T-cell (primary cell): ENCODE data around the gene LRP1. TPM values are rescaled to one million over a fixed set of nuclear protein-coding genes. Genes with fewer than 3 reads are reported as not detected.

Experiments used
- ATAC-seq, 4 experiments: fragments of 200-7000 bp in 3 of 4; fragments of 150-1000 bp in 1 of 4; cut with Tn5 transposase; replicated peaks in 1 of 4; 1 replicate in 3 of 4; 2 replicates in 1 of 4; pipeline ENCODE4 v1.10.0; 2021; ENCODE audit warnings: moderate library complexity in 3 of 4, mild to moderate bottlenecking in 2 of 4, moderate number of reproducible peaks in 1 of 4
- CTCF ChIA-PET, 2 donors: fragments of 300-600 bp; sonication (Branson Sonifier 250); formaldehyde crosslinking; loops; one replicate each; lab custom pipeline; 2022; ENCODE audit warnings: antibody characterized with exemption in 2 of 2; lab: Charles Lee
- POLR2A ChIA-PET, 2 donors: fragments of 300-600 bp; sonication (Branson Sonifier 250); formaldehyde crosslinking; loops; one replicate each; lab custom pipeline; 2022; ENCODE audit warnings: antibody characterized with exemption in 2 of 2; lab: Charles Lee
- DNase-seq, 35 experiments: peaks; one replicate each; pipeline versions ENCODE4 v3.0.0 to v3.0.0-alpha.2; 2013 to 2023
- H3K27ac ChIP-seq: one replicate; pipeline ENCODE4 v1.5.1; 2013; ENCODE audit warnings: low read length
- H3K27me3 ChIP-seq, 2 experiments: replicated peaks in 1 of 2; 1 replicate in 1 of 2; 2 replicates in 1 of 2; pipeline versions ENCODE4 v1.6.1 to v1.7.0; 2013; ENCODE audit warnings: low read length in 1 of 2, mixed read lengths in 1 of 2; ENCODE audit not compliant: control insufficient read depth in 2 of 2, insufficient read depth in 2 of 2; ENCODE audit errors: extremely low read depth in 1 of 2
- H3K36me3 ChIP-seq, 2 donors: 1 replicate in 1 of 2; 2 replicates in 1 of 2; pipeline versions ENCODE4 v1.6.1 to v1.7.0; 2013; ENCODE audit warnings: low read length in 1 of 2; ENCODE audit not compliant: control insufficient read depth in 2 of 2, insufficient read depth in 1 of 2; ENCODE audit errors: extremely low read depth in 1 of 2
- H3K4me1 ChIP-seq, 2 experiments: 1 replicate in 1 of 2; 2 replicates in 1 of 2; pipeline versions ENCODE4 v1.6.1 to v1.7.0; 2013; ENCODE audit warnings: low read length in 2 of 2, mixed read lengths in 1 of 2; ENCODE audit not compliant: insufficient read depth in 2 of 2, control insufficient read depth in 1 of 2; ENCODE audit errors: extremely low read depth in 1 of 2
- H3K4me3 ChIP-seq, 2 donors: 1 replicate in 1 of 2; 2 replicates in 1 of 2; pipeline versions ENCODE4 v1.5.1 to v1.7.0; 2013; ENCODE audit warnings: mild to moderate bottlenecking in 2 of 2, low read length in 1 of 2, moderate library complexity in 1 of 2; ENCODE audit not compliant: control insufficient read depth in 1 of 2; ENCODE audit errors: extremely low read depth in 1 of 2
- H3K9me3 ChIP-seq: 2 replicates; pipeline ENCODE4 v1.7.0; 2013
- H3K27ac Mint-ChIP-seq, 2 donors: one replicate each; pipeline ENCODE4 v1.8.0; 2020 to 2021; ENCODE audit warnings: mild to moderate bottlenecking in 2 of 2, mixed read lengths in 2 of 2
- H3K27me3 Mint-ChIP-seq, 2 donors: one replicate each; pipeline ENCODE4 v1.8.0; 2021 to 2022; ENCODE audit warnings: mixed read lengths in 2 of 2
- H3K36me3 Mint-ChIP-seq: one replicate; pipeline ENCODE4 v1.8.0; 2021; ENCODE audit warnings: mixed read lengths
- H3K4me1 Mint-ChIP-seq, 3 donors: one replicate each; pipeline ENCODE4 v1.8.0; 2020 to 2022; ENCODE audit warnings: mixed read lengths in 3 of 3, mild to moderate bottlenecking in 1 of 3
- H3K4me3 Mint-ChIP-seq, 3 donors: one replicate each; pipeline ENCODE4 v1.8.0; 2020 to 2022; ENCODE audit warnings: mild to moderate bottlenecking in 3 of 3, mixed read lengths in 3 of 3, moderate library complexity in 3 of 3
- H3K9me3 Mint-ChIP-seq, 3 donors: one replicate each; pipeline ENCODE4 v1.8.0; 2020 to 2022; ENCODE audit warnings: mixed read lengths in 3 of 3
- WGBS: methylation state at CpG from one replicate; pipeline ENCODE4 v1.1.5; 2013; ENCODE audit warnings: missing lambda C conversion rate; ENCODE audit not compliant: insufficient coverage; 5-methylcytosine and 5-hydroxymethylcytosine counted together
- total RNA-seq, 35 experiments: library from RNA in 6 of 35; stranded (reverse) in 6 of 35; fragments of 120-200 nt in 1 of 35; gene quantifications; one replicate each; pipeline versions ENCODE4 v1.2.1 to v1.2.4 and lab custom pipeline; 2013 to 2026

LRP1 gene
- total RNA-seq, 5 donors from 2014 or later (not counting 1 experiment from before 2014, with no cell fraction given), result 5.9 to 8.1 (median 7.7) TPM

DNA sequence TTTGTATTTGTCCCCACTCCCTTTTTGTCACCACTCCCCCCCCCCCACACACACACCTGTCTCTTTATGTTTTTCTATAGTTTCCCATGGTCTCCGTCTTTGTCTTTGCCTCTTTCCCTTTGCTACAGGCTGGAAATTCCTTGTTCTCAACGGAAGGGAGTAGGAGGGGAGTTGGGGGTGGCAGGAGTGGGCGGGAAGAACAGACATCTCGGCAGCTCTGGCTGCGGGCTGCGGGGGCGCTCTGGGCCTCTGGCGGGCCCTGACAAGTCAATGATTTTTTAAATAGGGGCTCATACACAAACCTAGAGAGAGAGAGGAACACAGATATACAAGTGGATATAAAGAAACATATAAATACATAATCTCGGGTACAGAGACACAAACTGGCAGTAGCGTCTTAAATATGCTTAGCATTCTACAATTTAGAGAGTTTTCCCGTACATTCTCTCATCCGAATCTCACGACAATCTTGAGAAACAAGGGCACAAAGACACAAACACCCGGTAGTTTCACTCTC lies 41.7 kb upstream of the LRP1 start:
- POLR2A ChIA-PET, result interaction anchor here in 1 of 2 donors (0.6 to 0.7 kb wide), 2 partner anchors 13 to 32 kb away, joined by 4 read pairs; no protein-coding TSS in a partner anchor
- Histone ChIP-seq H3K27ac (peak overlapping the region; percentile 95), H3K4me3 (peak overlapping the region; percentile 95 to 97), H3K27me3 (no peaks in the 10 kb centered on the region), H3K4me1 (peaks cover 16 to 46% of the 10 kb centered on the region in 2 experiments), H3K36me3 (peaks cover 0 to 5% of the 10 kb centered on the region in 2 donors), H3K9me3 (no peaks in the 10 kb centered on the region)
- no peaks in the 10 kb centered on the region for H3K36me3 Mint-ChIP-seq
- ATAC-seq, result peak in 1 of 4 experiments; percentile 7
- peaks cover 37 to 48% (median 44%) of the 10 kb centered on the region in 3 donors for H3K4me1 Mint-ChIP-seq
- no peaks in the 10 kb centered on the region for H3K27me3 Mint-ChIP-seq
- no peaks in the 10 kb centered on the region for H3K9me3 Mint-ChIP-seq
- WGBS, result 0% methylated on average over 6 of the region's 14 CpGs
- peak overlapping the region; percentile 94 to 97 for H3K27ac Mint-ChIP-seq
- peak overlapping the region; percentile 85 to 87 (median 85) for H3K4me3 Mint-ChIP-seq
- DNase-seq, result peak in 23 of 35 experiments; percentile 26 to 66 (median 37)
- CTCF ChIA-PET, result interaction anchor here in 1 of 2 donors (1.1 to 2.3 kb wide), 2 partner anchors 21 to 25 kb away, joined by 3 to 15 read pairs; partner anchors contain the start of gene STAT6

DNA sequence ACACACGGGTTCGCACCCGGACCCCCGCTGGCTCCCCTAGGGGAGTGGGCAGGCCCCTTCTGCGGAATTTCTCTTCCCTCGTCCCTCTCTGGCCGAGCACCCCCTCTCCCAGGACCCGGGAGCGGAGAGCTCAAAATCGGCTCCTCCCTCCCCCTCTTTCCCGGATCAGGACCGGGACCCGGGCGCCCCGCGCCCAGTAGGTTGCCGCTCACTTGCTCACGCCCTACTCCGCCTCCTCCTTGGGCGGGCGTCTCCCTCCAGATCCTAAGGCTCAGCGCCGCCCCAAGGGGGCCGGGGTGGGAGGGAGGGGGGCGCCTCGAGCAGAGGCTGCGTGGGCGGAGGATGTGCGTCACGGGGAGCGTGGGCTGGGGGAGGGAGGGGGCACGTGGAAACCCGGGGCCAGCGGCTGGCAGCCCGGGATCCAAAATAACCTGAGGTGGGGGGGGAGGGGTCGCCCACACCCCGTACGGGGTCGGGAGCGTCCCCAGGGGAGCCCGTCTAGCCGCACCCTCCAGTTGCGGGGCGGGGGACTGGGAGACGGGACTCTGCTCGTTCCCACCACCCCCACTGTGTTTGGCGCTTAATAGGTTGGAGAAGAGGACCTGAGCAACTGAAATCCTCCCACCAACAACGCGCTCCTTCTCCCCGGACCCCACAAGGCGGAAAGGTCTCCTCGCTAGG lies 41.1 kb upstream of the LRP1 start:
- Histone ChIP-seq H3K36me3 (peaks cover 0 to 11% of the 10 kb centered on the region in 2 donors), H3K4me3 (peak overlapping the region; percentile 95 to 97), H3K9me3 (no peaks in the 10 kb centered on the region), H3K4me1 (peaks cover 17 to 52% of the 10 kb centered on the region in 2 experiments), H3K27me3 (no peaks in the 10 kb centered on the region), H3K27ac (peak overlapping the region; percentile 95)
- Mint-ChIP-seq H3K36me3 (no peaks in the 10 kb centered on the region), H3K4me1 (peaks cover 43 to 54% (median 50%) of the 10 kb centered on the region in 3 donors), H3K27ac (peak overlapping the region; percentile 95 to 97), H3K27me3 (no peaks in the 10 kb centered on the region), H3K4me3 (peak overlapping the region; percentile 85 to 92 (median 87)), H3K9me3 (no peaks in the 10 kb centered on the region)
- CTCF ChIA-PET, result interaction anchor here in 1 of 2 donors (1.1 to 2.6 kb wide), 3 partner anchors 8 to 24 kb away, joined by 3 to 15 read pairs (median 15); partner anchors contain the start of genes NEMP1 and STAT6
- WGBS, result 0% methylated on average over 9 of the region's 52 CpGs
- ATAC-seq (peak; percentile 56 to 66 (median 57)), DNase-seq (peak; percentile 78 to 95 (median 90))
- POLR2A ChIA-PET, result interaction anchor here (0.5 to 1.2 kb wide), 5 partner anchors 8 to 456 kb away, joined by 4 to 12 read pairs (median 7); partner anchors contain the start of gene NEMP1 (in 1 of the 2)

DNA sequence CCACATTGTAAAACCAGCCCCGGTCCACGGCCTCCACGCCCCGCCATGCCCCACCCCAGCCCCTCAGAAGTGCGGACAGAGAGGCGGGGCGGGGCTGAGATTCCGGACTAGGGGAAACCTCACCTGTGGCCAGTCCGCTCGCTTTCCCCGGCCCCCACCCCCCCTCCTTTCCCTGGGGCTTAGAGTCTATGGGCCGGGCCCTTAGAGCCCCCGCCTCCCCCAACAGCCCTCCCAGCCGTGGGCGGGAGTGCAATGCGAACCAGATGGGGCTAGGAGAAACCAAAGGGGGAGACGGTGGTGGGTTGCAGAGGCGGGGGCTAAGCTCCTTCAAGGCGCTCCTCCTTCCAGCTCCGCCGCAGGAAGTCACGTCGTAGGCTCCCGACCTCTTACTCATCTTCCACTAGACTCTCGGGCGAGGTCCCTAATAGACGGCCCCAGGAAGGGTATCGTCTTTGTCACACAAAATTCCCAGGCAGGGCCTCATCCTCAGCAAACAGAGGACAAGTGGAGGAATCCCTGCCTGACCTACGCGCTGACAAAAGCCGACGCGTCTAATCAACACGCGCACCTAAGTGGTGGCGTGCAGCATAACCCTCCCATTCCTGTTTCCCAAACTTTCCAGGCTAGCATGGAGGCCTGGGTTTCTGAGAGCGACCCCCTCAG lies 40.5 kb upstream of the LRP1 start:
- Histone ChIP-seq H3K9me3 (no peaks in the 10 kb centered on the region), H3K4me3 (peak overlapping the region; percentile 76 to 95), H3K27me3 (no peaks in the 10 kb centered on the region), H3K27ac (peak overlapping the region; percentile 95), H3K4me1 (peaks cover 18 to 59% of the 10 kb centered on the region in 2 experiments), H3K36me3 (peaks cover 1 to 17% of the 10 kb centered on the region in 2 donors)
- DNase-seq, result peak; percentile 34 to 82 (median 63)
- under 1% methylated on average over 21 of the region's 37 CpGs for WGBS
- Mint-ChIP-seq H3K4me1 (peaks cover 50 to 61% (median 56%) of the 10 kb centered on the region in 3 donors), H3K4me3 (peak overlapping the region; percentile 85 to 92 (median 87)), H3K27ac (peak overlapping the region; percentile 94 to 95), H3K36me3 (peaks cover 4% of the 10 kb centered on the region), H3K27me3 (no peaks in the 10 kb centered on the region), H3K9me3 (no peaks in the 10 kb centered on the region)
- POLR2A ChIA-PET, result interaction anchor here (0.5 to 1.2 kb wide), 3 partner anchors 9 to 457 kb away, joined by 7 to 12 read pairs (median 8); partner anchors contain the start of gene NEMP1 (in 1 of the 2)
- CTCF ChIA-PET, result interaction anchor here (0.7 to 2.6 kb wide), 4 partner anchors 9 to 787 kb away, joined by 4 to 15 read pairs (median 10); partner anchors contain the start of genes NEMP1 (in 1 of the 2) and STAT6 (in 1 of the 2)
- peak; percentile 16 to 37 (median 24) for ATAC-seq

DNA sequence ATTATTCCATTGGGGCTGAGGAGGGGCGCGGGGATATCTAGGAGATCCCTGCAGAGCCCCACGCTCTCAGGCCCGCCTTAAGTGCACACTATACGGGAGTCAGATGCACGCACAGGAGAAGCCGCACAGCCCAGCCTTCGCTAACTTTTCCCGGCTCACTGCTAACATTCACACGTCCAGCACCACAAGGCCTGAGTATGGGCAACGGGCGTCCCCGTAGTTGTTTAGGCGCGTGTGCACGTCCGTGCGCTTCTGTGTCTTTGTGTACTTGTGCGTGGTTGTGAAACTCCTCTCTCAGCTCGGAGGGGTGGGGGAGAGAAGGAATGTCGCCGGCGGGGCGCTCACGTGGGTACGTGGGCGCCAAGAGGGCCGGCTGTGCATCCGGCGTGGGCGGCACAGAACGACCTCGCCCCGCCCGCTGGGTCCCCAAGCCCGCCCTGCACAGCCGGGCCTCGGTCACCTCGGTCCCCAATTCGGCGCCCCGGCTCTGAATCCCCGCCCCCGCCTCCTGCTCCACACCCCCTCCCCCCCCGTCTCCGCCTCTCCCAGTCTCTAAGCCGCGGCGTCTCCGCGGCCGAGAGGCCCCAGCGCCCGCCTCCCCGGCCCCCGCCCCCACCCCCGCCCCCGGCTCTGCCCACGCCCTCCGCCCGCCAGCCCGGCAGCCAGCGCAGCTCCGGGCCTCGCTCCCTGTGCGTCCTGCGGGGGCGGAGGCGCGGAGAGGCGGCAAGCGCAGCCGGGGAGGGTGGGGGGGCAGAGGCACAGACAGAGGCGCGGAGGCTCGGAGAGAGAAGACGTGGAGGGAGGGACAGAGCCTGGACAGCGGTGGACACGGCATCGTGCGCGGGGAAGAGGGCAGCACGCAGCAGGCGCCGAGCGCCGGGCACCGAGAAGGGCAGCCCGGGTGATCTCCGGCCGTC lies 39.7 kb upstream of the LRP1 start, which contains the start of gene NAB2:
NAB2 (plus strand) TSS at position 761 of the 917 bp plus-strand sequence. CDS start 158 bp downstream, outside the sequence.
- Histone ChIP-seq H3K4me1 (peaks cover 24 to 67% of the 10 kb centered on the region in 2 experiments), H3K4me3 (peak within 1 kb of the TSS; percentile 88 to 95), H3K36me3 (peaks cover 3 to 19% of the 10 kb centered on the region in 2 donors), H3K9me3 (no peaks in the 10 kb centered on the region), H3K27ac (peak within 1 kb of the TSS; percentile 95), H3K27me3 (no peaks in the 10 kb centered on the region)
- peaks cover 57 to 69% (median 63%) of the 10 kb centered on the region in 3 donors for H3K4me1 Mint-ChIP-seq
- ChIA-PET CTCF (interaction anchor here (0.6 to 2.6 kb wide), 7 partner anchors 9 to 788 kb away, joined by 3 to 15 read pairs (median 5); partner anchors contain the start of genes NEMP1 (in 1 of the 2) and STAT6 (in 1 of the 2)), POLR2A (interaction anchor here (0.6 to 1.2 kb wide), 4 partner anchors 10 to 403 kb away, joined by 4 to 8 read pairs (median 6); partner anchors contain the start of gene NEMP1 (in 1 of the 2))
- H3K9me3 Mint-ChIP-seq, result no peaks in the 10 kb centered on the region
- DNase-seq (peak; percentile 77 to 96 (median 88)), ATAC-seq (peak; percentile 72 to 75 (median 74))
- peak within 1 kb of the TSS; percentile 94 to 95 for H3K27ac Mint-ChIP-seq
- under 1% methylated on average over 53 of the region's 91 CpGs for WGBS
- H3K36me3 Mint-ChIP-seq, result peaks cover 4% of the 10 kb centered on the region
- H3K27me3 Mint-ChIP-seq, result no peaks in the 10 kb centered on the region
- H3K4me3 Mint-ChIP-seq, result peak within 1 kb of the TSS; percentile 87 to 92 (median 89)
